Activated CD8-positive, alpha-beta T cell treated with anti-CD3 and anti-CD28 coated beads, Interleukin-2, amount 10 ng/mL, durations not matched to agents 7 days and 5 days (primary cell): ENCODE data around the gene CGA. TPM values are rescaled to one million over a fixed set of nuclear protein-coding genes. Genes with fewer than 3 reads are reported as not detected.

Experiments used
- ATAC-seq: fragments of 150-1000 bp; cut with Tn5 transposase; one replicate; pipeline ENCODE4 v1.10.0; 2021; ENCODE audit warnings: moderate library complexity
- CTCF ChIA-PET: fragments of 350-600 bp; sonication (Branson Sonifier 250); formaldehyde crosslinking; loops from one replicate; lab custom pipeline; 2021; ENCODE audit warnings: antibody characterized with exemption; lab: Charles Lee
- POLR2A ChIA-PET: fragments of 350-600 bp; sonication (Branson Sonifier 250); formaldehyde crosslinking; loops from one replicate; lab custom pipeline; 2021; ENCODE audit warnings: antibody characterized with exemption; lab: Charles Lee
- DNase-seq: peaks from one replicate; pipeline ENCODE4 v3.0.0-alpha.2; 2020
- H3K27ac Mint-ChIP-seq: one replicate; pipeline ENCODE4 v1.8.0; 2021; ENCODE audit warnings: mild to moderate bottlenecking, mixed read lengths
- H3K27me3 Mint-ChIP-seq: one replicate; pipeline ENCODE4 v1.8.0; 2021; ENCODE audit warnings: low read depth, mixed read lengths
- H3K36me3 Mint-ChIP-seq: one replicate; pipeline ENCODE4 v1.8.0; 2021; ENCODE audit warnings: low read depth, mixed read lengths
- H3K4me1 Mint-ChIP-seq: one replicate; pipeline ENCODE4 v1.8.0; 2021; ENCODE audit warnings: low read depth, mixed read lengths
- H3K4me3 Mint-ChIP-seq: one replicate; pipeline ENCODE4 v1.8.0; 2021; ENCODE audit warnings: mild to moderate bottlenecking, mixed read lengths
- H3K9me3 Mint-ChIP-seq: one replicate; pipeline ENCODE4 v1.8.0; 2022; ENCODE audit warnings: mixed read lengths; ENCODE audit not compliant: insufficient read depth
- total RNA-seq, 2 experiments: library from RNA; stranded (reverse); gene quantifications; one replicate each; pipeline ENCODE4 v1.2.3, GENCODE V29; 2021

The CGA gene
- total RNA-seq, 2 experiments from 2014 or later, result not detected

- ATAC-seq, result no peak
- H3K4me1 Mint-ChIP-seq, result no peaks in the 10 kb centered on the region
- no peak overlapping the region for H3K4me3 Mint-ChIP-seq
- ChIA-PET POLR2A (no interaction called here), CTCF (interaction anchor here (0.7 kb wide), 1 partner anchor 24 kb away, joined by 3 read pairs; no protein-coding TSS in a partner anchor)
- peaks cover 19% of the 10 kb centered on the region for H3K27me3 Mint-ChIP-seq
- H3K9me3 Mint-ChIP-seq, result no peaks in the 10 kb centered on the region
- no peak overlapping the region for H3K27ac Mint-ChIP-seq
- DNase-seq, result no peak
- H3K36me3 Mint-ChIP-seq, result no peaks in the 10 kb centered on the region
Measured at GRCh38 chr6:87054143-87054833, 40.6 kb downstream of the CGA start.

GRCh38 chr6:87053312-87053711, 41.6 kb downstream of the CGA start:
- DNase-seq (no peak), ATAC-seq (no peak)
- no peaks in the 10 kb centered on the region for H3K4me1 Mint-ChIP-seq

GRCh38 chr6:87049779-87050178, 45.1 kb downstream of the CGA start:
- no peak overlapping the region for H3K4me3 Mint-ChIP-seq
- DNase-seq (no peak), ATAC-seq (no peak)
- H3K27me3 Mint-ChIP-seq, result peaks cover 20% of the 10 kb centered on the region
- no peaks in the 10 kb centered on the region for H3K9me3 Mint-ChIP-seq
- no peak overlapping the region for H3K27ac Mint-ChIP-seq
- CTCF ChIA-PET, result interaction anchor here (0.6 kb wide), 1 partner anchor 30 kb away, joined by 3 read pairs; no protein-coding TSS in a partner anchor
- H3K4me1 Mint-ChIP-seq, result no peaks in the 10 kb centered on the region
- no peaks in the 10 kb centered on the region for H3K36me3 Mint-ChIP-seq
- POLR2A ChIA-PET, result no interaction called here

More at GRCh38 chr6:87053312-87053711, 41.6 kb downstream of the CGA start:
- no peaks in the 10 kb centered on the region for H3K9me3 Mint-ChIP-seq
- peaks cover 27% of the 10 kb centered on the region for H3K27me3 Mint-ChIP-seq
- H3K27ac Mint-ChIP-seq, result no peak overlapping the region
- H3K4me3 Mint-ChIP-seq, result no peak overlapping the region
- ChIA-PET CTCF (no interaction called here), POLR2A (no interaction called here)
- H3K36me3 Mint-ChIP-seq, result no peaks in the 10 kb centered on the region

- H3K4me3 Mint-ChIP-seq, result no peak overlapping the region
- ATAC-seq, result no peak
- no peaks in the 10 kb centered on the region for H3K36me3 Mint-ChIP-seq
- DNase-seq, result no peak
- no peak overlapping the region for H3K27ac Mint-ChIP-seq
- POLR2A ChIA-PET, result no interaction called here
- CTCF ChIA-PET, result interaction anchor here (0.8 to 1.9 kb wide), 3 partner anchors 22 to 34 kb away, joined by 3 to 7 read pairs (median 3); no protein-coding TSS in a partner anchor
- peaks cover 17% of the 10 kb centered on the region for H3K27me3 Mint-ChIP-seq
- H3K9me3 Mint-ChIP-seq, result no peaks in the 10 kb centered on the region
- H3K4me1 Mint-ChIP-seq, result no peaks in the 10 kb centered on the region
Measured at GRCh38 chr6:87045521-87046075, 49.3 kb downstream of the CGA start.

GRCh38 chr6:87040729-87041128, 54.2 kb downstream of the CGA start:
- DNase-seq (no peak), ATAC-seq (no peak)
- Mint-ChIP-seq H3K36me3 (no peaks in the 10 kb centered on the region), H3K4me1 (no peaks in the 10 kb centered on the region), H3K27me3 (peaks cover 6% of the 10 kb centered on the region), H3K27ac (no peak overlapping the region), H3K9me3 (no peaks in the 10 kb centered on the region), H3K4me3 (no peak overlapping the region)
- ChIA-PET POLR2A (no interaction called here), CTCF (no interaction called here)

Other genes starting within 250 kb of the CGA start
- gene HTR1E, start 157.6 kb downstream of the CGA start, total RNA-seq, result not detected
- 10 to 100 TPM; 48.5 to 50.7 TPM for gene ZNF292, start 60.5 kb upstream of the CGA start, total RNA-seq
- 1 to 10 TPM; 8.1 to 8.6 TPM for gene SMIM8, start 227.5 kb upstream of the CGA start, total RNA-seq
- gene GJB7, start 234.2 kb upstream of the CGA start, total RNA-seq, result not detected
- 1 to 10 TPM; 1.5 to 1.9 TPM for gene C6orf163, start 249.7 kb upstream of the CGA start, total RNA-seq